NCI-H1092 (cell line): Measurements from ENCODE around the gene RLIM.

ENCODE experiments used
- DNase-seq: peaks from one replicate; lab custom pipeline; 2025; lab: John Stamatoyannopoulos, UW

RLIM gene

DNA sequence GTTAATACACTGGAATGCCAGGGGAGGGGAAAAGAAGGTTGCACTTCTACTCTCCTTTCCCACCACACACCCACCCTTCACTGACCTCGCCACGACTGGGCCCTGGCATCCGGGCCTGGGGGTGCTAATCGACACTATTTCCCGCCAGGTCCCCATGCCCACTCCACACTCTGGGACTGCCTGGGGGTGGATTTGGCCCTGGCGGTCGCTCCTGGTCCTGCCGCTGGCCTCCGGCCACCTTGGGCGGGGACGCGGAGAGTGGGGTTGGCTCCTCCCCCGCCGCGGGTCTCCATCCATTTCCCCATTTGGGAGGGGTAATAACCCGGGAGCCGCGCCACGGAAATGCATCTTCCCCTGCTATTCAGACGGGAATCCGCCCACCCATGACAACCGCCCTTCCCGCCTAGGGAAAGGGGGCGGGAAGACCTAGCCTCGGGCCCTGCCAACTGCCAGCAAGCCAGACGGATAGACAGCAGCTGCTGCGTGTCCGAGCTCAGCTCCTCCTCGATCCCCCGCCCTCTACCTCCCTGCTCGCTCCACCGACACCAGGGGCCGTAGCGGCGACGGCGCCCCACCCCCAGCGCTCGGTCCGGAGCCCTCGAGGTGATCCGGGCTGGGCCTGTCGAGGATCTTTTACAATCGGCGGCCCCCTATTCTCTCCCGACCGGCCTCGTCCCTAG lies 78.1 kb downstream of the RLIM start:
- DNase-seq, result peak; percentile 71

DNA sequence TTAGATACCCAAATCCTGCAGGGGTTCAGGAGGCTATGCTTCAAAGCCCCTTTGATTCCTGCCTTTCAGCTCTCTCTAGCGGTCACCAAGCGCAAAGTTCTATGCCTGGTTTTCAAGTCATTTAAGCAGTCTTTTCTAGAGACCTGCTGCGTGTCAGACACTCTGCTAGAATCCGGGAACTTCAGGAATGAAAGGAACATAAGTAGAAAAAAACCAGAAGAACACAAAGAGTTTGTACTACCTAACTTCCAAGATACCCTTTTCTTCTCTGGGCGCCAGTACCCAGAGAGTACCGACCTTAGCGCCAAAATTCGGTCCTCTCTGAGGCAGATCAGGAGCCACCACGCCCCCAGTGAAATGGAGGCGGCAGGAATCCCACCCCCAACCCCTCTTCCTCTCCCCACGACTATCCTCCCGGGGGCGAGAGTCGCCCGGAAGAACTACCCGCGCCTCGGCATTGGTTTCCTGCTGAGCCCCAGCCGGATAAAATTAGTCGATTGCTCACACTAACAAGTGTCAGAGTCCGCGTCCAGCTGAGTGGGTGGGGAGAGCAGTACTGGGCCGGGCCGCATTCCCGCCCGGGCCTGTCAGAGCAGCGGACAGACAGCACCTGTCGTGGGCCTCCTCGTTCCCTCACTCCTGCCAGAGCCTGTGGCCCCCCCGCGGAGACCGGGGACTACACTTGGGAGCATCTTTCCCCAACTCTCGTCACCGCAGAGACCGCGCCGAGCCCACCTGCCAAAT lies 78.8 kb downstream of the RLIM start:
- peak; percentile 50 for DNase-seq
